HTERT RPE-1 (cell line): ENCODE data around the gene ENKD1.
"Not testable (repeated sequence)": the region's sequence is repeated elsewhere in the genome, so short reads cannot be mapped to it uniquely, and the experiment has no call there.

Experiments
- in situ Hi-C: fragments of 300-500 bp; cut with MboI; formaldehyde crosslinking; loops from 4 replicates; pipeline ENCODE4 v1.14.3; 2020; ENCODE audit warnings: low sequenced_read_pairs

The ENKD1 gene, protein sequence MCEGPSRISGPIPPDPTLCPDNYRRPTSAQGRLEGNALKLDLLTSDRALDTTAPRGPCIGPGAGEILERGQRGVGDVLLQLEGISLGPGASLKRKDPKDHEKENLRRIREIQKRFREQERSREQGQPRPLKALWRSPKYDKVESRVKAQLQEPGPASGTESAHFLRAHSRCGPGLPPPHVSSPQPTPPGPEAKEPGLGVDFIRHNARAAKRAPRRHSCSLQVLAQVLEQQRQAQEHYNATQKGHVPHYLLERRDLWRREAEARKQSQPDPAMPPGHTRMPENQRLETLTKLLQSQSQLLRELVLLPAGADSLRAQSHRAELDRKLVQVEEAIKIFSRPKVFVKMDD

DNA sequence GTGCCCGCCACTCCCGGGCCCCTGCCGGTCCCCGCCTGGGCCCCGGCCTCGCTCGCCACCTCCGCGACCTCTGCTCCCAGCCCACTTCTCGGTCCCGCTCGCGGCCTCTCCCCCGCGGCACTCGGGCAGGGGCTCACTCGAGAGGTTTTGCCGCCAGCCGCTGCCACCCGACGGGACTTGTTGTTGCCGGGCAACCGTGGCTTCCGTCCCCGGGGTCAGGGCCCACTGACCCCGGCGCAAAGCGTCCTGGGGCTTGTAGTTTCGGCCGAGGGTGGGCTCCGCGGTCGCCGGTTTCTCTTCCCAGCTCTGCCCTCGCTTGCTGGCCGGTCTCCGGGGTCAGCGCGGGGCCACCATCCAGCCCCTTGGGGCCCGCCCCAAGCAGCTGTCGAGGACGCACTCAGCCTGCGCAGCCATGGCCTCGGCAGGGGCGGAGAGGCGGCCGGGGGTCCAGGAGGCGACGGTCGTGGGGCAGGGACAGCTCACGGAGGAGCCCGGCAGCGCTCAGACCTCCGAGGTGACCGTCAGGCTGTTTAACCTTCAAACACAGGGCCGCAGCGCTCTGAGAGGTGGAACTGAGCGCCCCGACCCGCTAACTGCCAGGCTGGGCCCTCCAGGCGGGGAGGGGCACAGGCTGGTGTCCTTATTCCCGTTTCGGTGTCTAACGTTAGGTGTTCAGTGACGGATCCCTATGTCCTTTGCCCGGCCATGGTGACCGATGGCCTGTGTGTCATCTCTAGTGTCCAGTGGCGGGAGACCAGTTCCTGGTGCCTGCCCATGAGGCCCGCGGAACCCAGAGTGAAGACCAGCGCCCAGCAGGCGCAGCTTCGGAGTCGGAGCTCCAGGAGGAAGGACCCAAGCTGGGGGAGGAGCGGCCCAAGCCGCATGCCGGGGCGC is at the start of gene ENKD1, which contains the start of gene C16orf86:
ENKD1 (minus strand) TSS at position 192 of the 894 bp plus-strand sequence. CDS start 308 bp downstream, outside the sequence.
C16orf86 (plus strand) TSS at position 256 of the 894 bp plus-strand sequence; CDS start at position 413, 157 bp downstream.
- in situ Hi-C loops: no loop called here

DNA sequence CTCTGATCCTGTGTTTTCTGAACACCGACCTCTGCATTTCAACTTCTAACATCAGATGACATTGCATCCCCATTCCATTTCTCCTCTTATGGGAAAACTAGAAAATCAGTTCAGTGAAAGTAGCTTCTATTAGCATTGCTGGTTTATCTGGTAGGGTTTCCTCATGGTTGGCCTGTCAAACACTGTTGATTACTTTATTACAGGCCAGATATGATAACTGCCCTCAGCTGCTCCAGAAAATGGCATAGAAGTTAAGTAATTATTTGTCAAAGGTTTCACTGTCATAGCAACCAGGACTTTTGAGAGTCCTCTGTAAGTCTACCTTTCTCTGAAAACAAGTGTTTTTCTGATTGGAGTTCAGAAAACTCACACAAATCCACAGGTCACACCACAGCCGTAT is 49.5 kb upstream of the ENKD1 start:
- in situ Hi-C loops: no loop called here

DNA sequence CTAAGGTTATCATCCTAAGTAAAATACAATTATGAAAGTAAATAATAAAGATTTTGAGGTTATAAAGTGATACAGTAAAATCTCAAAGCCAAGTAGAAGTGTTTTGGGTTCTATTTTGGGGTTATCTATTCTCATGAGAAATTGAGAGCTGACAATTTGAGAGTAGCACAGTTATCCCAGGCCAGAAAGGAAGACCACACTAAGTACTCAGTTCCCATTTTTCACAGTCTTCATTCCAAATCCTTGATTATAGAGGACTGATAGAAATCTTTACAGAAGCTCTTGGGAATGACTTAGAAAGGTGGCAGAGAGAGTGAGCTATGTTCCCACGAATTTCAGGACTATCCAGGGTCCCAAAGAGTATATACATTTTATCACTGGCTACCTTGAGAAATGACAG is 48.0 kb upstream of the ENKD1 start:
- in situ Hi-C loops: no loop called here

DNA sequence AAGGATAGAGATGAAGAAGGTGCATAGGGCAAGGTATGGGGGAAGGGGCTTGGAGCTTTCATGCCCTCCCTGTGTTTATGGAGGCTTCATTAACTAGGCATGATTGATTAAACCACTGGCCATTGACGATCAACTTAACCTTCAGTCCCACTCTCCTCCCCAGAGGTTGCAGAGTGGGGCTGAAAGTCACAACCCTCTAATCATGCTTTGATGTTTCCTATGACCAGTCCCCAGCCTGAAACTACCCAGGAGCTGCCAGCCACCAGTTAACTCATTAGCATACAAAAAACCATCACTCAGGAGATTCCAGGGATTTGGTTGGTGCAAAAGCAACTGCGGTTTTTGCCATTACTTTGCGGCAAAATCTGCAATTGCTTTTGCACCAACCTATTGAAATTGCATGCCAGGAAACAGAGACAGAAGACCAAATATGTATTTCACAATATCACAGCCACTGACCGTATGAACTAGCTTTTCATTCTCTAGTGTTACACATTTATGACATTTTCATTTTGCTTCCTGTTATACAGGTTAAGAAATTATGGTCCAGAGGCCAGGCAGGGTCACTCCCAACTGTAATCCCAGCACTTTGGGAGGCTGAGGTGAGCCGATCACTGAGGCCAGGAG is 47.2 kb upstream of the ENKD1 start:
- in situ Hi-C loops: no loop called here

DNA sequence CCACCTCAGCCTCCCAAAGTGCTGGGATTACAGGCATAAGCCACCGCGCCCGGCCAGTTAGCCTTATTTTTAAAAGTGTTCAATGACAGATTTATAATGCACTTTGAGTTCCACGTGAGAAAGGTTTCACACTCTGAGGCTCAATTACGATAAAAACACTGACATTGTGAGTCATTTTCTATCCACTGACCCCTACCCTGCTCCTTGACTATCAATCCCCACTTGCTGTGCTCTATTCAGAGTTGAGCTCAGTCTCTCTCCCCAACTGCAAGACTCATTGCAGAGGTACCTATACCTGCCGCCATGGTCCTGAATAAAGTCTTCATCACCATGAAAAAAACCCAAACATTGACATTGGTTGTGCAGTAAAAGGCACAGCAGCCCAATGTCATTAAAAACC is 44.1 kb upstream of the ENKD1 start:
- in situ Hi-C loops: no loop called here

DNA sequence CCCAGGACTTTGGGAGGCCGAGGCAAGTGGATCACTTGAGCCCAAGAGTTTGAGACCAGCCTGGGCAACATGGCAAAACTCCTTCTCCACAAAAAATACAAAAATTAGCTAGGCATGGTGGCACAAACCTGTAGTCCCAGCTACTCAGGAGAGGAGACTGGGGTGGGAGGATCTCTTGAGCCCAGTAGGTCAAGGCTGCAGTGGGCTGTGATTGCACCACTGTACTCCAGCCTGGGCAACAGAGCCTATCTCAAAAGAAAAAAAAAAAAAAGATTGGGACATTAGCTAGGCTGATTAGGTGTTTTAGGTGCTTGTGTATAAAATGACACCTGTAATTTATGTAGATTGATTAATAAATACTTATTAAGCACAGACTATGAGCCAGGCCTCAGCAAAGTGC is 42.5 kb upstream of the ENKD1 start:
- in situ Hi-C loops: no loop called here

DNA sequence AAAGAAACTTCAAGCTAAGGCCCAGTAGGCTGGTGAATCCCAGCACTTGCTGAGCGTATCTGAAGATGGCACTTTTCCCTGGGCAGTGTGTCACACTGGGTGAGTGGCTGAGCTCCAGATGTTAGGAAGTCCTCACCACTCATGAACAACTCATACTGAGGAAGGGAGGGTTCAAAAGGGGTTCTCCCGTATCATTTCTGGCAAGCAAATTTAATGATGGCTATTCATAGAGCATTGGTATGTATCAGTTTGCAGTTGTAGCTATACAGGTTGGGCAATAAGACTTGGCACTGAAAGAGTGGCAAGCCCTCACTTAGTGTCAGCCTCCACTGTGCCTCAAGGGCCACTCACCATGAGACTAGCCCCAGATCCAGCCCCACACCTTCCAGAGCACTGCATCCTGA is 41.8 kb upstream of the ENKD1 start:
- in situ Hi-C loops: no loop called here

DNA sequence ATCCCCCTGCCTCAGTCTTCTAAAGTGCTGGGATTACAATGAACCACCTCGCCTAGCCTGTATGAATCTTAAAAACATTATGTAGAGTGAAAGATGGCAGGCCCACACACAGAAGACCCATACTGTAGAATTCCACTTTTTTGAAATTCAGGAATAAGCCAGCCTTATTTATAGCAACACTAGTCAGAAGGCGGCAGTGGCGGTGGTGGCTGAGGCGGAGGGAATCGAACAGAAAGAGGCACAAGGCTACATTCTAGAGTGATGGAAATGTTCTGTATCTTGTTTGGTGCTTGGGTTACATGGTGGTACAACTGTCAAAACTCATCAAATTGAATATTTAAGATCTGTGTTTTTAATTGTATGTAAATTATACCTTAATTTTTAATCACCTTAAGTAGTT is 41.2 kb upstream of the ENKD1 start:
- in situ Hi-C loops: no loop called here

DNA sequence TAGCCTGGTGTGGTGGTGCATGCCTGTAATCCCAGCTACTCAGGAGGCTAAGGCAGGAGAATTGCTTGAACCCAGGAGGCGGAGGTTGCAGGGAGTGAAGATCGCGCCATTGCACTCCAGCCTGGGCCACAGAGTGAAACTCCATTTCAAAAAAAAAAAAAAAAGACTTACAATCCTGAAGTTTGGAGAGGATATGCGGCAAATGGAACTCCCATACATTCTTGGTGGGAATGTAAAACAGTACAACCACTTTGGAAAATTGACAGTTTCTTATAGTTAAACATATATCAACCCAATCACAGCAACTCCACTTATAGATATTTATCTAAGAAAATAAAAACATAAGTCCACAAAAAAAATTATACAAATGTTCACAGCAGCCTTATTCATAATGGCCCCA is 40.7 kb upstream of the ENKD1 start:
- in situ Hi-C loops: no loop called here

DNA sequence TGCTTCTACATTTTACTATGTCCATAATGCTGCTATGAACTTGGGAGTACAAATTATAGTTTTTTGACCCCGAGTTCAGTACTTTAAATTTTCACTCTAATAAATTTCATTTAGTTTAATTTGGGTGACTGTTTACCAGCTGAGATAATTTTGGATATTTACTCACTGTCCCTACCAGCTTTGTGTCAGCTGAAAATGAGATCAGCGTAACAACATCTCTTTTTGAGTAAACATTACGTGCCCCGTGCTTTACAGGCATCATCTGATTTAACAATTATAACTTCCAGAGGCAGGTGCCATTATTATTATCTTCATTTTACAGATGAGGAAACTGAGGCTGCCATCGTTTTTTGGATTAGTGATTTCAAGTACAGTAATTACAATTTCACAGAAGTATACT is 37.6 kb upstream of the ENKD1 start:
- in situ Hi-C loops: no loop called here

DNA sequence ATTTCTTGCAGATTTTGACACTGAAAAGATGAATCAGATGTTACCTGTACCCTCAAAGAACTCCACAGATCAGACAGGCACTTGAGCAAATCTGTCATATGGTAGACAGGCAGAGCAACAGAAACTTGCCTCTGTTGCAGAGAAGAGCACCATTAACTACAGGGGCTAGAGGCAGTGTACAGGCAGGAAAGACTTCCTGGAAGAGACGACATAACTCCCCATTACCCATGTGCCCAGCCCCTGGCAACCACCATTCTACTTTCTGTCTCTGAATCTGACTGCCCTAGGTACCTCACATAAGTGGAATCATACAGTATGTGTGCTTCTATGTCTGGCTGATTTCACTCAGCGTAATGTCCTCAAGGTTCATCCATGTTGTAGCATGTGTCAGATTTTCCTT is 37.1 kb upstream of the ENKD1 start:
- in situ Hi-C loops: no loop called here

DNA sequence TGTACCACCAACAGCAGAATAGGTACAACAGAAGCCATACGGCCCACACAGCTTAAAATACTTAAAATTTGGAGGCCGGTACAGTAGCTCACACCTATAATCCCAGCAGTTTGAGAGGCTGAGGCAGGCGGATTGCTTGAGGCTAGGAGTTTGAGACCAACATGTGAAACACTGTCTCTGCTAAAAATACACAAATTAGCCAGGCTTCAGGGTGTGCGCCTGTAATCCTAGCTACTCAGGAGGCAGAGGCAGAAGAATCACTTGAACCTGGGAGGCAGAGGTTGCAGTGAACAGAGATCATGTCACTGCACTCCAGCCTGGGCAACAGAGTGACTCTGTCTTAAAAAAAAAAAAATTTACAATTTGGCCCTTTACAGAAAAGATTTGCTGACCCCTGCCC is 35.6 kb upstream of the ENKD1 start:
- in situ Hi-C loops: no loop called here

DNA sequence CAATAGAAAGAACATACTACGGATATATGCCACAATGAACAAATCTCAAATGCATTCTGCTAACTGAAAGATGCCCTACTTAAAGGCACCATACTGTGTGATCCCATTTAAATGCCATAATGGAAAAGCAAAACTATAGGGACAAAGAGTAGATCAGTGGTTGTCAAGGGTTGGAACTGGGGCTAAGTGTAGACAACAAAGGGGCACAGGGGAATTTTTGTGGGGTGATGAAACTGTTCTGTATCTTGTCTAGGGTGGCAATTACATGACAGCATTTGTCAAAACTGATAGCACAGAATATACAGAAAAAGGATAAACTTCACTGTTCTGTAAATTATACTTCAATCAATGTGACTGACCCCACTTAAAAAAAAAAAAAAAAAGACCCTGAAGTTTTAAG is 34.9 kb upstream of the ENKD1 start:
- in situ Hi-C loops: no loop called here

DNA sequence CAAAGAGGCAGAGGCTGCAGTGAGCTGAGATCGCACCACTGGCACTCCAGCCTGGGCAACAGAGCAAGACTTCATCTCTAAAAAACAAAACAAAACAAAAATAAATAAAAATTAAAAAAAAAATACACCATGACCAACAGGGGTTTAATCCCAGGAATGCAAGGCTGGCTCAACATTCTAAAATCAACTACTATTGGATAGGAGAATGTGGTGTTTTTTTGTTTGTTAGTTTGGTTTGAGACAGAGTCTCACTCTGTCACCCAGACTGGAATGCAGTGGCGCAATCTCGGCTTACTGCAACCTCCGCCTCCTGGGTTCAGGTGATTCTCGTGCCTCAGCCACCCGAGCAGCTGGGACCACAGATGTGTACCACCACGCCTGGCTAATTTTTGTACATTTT is 32.7 kb upstream of the ENKD1 start:
- in situ Hi-C loops: no loop called here

DNA sequence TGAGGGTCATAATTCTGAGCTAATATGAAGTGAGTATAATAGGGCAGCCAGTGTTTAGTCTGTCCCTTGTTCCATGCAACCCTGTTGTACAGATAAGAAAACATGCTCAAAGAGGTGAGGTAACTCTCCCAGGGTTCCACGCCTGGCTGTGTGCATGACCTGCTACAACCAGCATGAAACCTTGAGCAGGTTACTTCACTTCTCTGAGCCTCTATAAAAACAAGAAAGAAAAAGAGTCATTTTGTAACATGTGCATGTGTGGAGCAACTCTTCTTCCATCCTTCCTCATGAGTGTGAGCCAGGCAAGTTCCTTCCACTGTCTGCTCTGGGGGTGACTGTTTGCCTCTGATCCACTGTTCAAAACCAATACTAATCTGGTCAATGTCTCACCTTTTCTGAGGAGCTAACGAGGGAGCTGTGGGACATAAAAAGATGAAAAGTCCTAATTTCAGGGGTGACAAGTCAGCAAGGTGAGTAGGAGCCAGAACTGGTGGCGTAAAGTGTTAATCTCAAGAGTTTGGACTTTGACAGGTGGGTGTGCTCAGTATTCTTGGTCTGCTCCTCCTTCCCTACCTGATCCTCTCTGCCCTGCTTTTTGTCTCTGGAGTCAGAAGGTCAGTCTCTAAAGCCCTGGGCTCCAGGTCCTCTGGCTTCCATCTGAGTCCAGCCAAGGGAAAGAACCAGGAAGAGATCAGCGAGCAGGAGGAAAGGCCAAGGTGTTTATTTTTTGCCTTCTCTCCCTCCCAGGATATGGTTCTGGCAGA is 31.1 kb upstream of the ENKD1 start:
- in situ Hi-C loops: no loop called here

DNA sequence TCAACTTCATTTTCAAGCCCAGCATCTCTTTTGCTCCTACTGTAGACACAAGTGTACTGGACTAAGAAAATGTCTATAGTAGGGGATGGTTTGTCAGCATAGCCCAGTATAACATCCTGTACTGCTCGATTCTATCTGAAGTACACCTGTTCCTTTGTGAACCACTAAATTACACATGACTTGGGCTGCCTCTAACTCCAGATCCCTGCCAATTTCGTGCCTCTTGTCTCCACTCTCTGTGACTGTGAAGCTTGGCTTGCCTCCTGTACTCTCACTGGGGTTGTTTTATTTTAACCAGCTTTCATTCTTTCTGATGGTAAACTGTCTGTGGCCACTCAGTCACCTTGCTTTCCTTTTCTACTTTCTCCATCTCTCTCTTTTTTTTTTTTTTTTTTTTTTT is 28.1 kb upstream of the ENKD1 start:
- in situ Hi-C loops: no loop called here

DNA sequence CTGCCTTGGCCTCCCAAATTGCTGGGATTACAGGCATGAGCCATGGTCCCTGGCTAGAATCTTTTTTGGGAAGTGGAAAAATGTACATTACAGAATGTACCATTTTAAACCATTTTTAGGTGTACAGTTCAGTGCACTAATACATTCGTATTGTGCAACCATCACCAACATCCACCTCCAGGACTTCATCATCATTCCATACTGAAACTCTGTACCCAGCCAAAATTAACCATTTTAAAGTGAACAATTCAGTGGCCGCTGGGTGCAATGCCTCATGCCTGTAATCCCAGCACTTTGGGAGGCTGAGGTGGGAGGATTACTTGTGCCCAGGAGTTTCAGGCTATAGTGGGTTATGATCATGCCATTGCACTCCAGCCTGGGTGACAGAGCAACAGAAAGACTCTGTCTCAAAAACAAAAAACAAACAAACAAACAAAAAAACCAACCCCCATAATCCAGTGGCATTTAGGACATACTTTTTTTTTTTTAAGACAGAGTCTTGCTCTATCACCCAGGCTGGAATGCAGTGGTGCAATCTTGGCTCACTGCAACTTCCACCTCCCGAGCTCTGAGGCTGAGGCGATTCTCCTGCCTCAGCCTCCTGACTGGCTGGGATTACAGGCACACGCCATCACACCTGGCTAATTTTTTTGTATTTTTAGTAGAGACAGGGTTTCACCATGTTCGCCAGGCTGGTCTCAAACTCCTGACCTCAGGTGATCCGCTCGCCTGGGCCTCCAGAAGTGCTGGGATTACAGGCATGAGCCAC is 27.2 kb upstream of the ENKD1 start:
- in situ Hi-C loops: not testable (repeated sequence)

DNA sequence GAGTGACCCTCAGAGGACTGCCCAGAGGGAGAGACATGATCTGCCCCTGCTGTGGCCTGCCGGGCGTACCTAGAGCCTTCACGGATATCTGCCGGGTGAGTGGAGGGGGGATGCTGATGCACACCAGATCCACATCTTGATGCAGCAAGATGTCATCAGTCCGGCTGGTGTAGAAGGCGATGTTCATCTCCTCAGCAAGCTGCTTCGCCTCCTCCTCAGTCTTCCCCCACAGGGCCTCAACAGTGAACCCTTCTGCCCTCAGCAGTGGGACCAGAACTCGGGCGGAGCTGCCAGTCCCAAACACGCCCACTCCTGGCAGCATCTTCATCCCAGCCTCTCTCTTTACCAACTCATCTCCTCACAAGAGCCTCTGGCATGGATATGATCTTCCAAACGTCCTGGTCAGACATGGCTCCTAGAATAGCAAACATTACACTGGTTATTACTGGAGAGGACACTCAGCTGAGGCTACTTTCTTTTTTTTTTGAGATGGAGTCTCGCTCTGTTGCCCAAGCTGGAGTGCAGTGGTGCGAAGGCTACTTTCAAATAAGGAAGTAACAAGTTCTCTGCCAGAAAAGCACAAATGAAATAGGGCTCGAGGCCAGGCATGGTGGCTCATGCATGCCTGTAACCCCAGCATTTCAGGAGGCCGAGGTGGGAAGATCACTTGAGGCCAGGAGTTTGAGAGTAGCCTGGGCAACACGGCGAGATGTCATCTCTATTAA is 19.0 kb upstream of the ENKD1 start:
- in situ Hi-C loops: no loop called here

DNA sequence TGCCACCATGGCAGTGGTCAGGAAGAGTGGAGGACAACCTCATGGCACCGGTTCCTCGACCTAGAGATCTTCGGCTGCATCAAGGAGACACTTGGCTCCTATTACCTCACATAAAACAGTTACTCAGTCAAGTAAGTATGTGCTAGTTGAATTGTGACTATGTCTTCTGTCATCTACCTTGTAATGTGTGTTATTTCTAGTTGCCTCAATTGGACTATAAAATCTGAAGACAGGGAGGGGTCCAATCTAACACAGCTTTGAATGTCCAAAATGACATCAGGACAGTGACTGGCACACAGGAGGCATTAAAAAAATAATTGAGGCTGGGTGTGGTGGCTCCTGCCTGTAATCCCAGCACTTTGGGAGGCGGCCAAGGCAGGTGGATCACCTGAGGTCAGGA is 17.2 kb upstream of the ENKD1 start:
- in situ Hi-C loops: no loop called here
